ENCODE data around the gene BRF1.

- TF ChIP-seq CTCF (IDR thresholded peaks at IDR 0.05) (no peak), EZH2phosphoT487 (IDR thresholded peaks at IDR 0.05) (no peak)
These were observed 39.8 kb downstream of the BRF1 start for GRCh38 chr14:105260959-105261358.
